Uterus (tissue), 4 donors: ENCODE results near the gene ZNF346. TPM values are rescaled to one million over a fixed set of nuclear protein-coding genes. Genes with fewer than 3 reads are reported as not detected.

Experiments used
- DNase-seq, 2 donors: peaks; one replicate each; pipeline ENCODE4 v3.0.0-alpha.2; 2019 to 2020
- H3K27ac ChIP-seq, 2 donors: fragments of 200-600 bp; sonication (generic); 1 replicate in 1 of 2; 2 replicates in 1 of 2; pipeline ENCODE4 v1.5.1; 2016 to 2018
- H3K27me3 ChIP-seq, 2 donors: fragments of 200-600 bp; sonication (generic); one replicate each; pipeline ENCODE4 v1.5.1; 2018 to 2019; ENCODE audit warnings: control low read depth in 1 of 2
- H3K36me3 ChIP-seq, 2 donors: fragments of 200-600 bp; sonication (generic); one replicate each; pipeline ENCODE4 v1.5.1; 2019; ENCODE audit warnings: control low read depth in 1 of 2
- H3K4me1 ChIP-seq, 2 donors: fragments of 200-600 bp; sonication (generic); one replicate each; pipeline ENCODE4 v1.5.1; 2018 to 2019; ENCODE audit warnings: control low read depth in 1 of 2
- H3K4me3 ChIP-seq, 2 donors: fragments of 200-600 bp; sonication (generic); 1 replicate in 1 of 2; 2 replicates in 1 of 2; pipeline ENCODE4 v1.5.1; 2018 to 2019; ENCODE audit warnings: mild to moderate bottlenecking in 1 of 2
- H3K9me3 ChIP-seq, 2 donors: fragments of 200-600 bp; sonication (generic); one replicate each; pipeline ENCODE4 v1.5.1; 2019; ENCODE audit warnings: control low read depth in 1 of 2
- POLR2A ChIP-seq, 2 donors: fragments of 450-650 bp; IDR thresholded peaks; one replicate each; pipeline ENCODE4 v1.6.1; 2016; ENCODE audit warnings: antibody characterized with exemption in 2 of 2, mild to moderate bottlenecking in 1 of 2, moderate library complexity in 1 of 2
- intact Hi-C: fragments of 100-400 bp; cut with DNase I; formaldehyde crosslinking; loops from one replicate; pipeline ENCODE4 v1.15.1; 2023; ENCODE audit warnings: low total_unique reads
- total RNA-seq, 4 donors: library from RNA; depleted of rRNA in 3 of 4; stranded (reverse); fragments of >200 nt in 3 of 4; gene quantifications; one replicate each; pipeline versions ENCODE4 v1.1.0 to v1.2.4, GENCODE V29; 2014 to 2023
- TF ChIP-seq, protein P1 (sequence below), 4 experiments: fragments of 200-600 bp in 2 of 4; fragments of 450-650 bp in 2 of 4; sonication (generic) in 2 of 4; IDR thresholded peaks; one replicate each; pipeline ENCODE4 v1.5.1; 2016 to 2019; ENCODE audit warnings: antibody characterized with exemption in 4 of 4, mild to moderate bottlenecking in 2 of 4, moderate library complexity in 1 of 4
- donor health status: DM: yes; HTN: yes; CAD: no.

The ZNF346 gene
- total RNA-seq, 4 donors from 2014 or later = 10.5 to 38.5 (median 29.2) TPM

DNA sequence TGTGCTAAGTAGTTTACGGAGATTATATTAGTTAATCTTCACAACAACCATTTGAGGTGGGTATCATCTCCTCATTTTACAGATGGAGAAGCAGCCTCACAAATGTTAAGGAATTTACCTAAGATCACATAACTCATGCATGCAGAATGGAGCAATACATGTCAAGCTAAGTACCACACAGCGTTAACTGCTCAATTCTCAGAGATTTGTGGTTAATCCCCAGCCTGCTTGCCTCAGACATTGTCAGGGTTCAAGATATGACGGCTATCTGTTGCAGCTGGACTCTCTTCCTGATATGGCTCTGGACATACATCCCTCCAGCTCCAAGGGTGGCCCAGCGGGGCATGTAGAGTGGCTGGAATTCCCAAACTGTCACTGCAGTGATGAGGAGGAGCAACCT is 7.3 kb upstream of the ZNF346 start:
- Histone ChIP-seq H3K4me1 (no peaks in the 10 kb centered on the region), H3K36me3 (no peaks in the 10 kb centered on the region), H3K27ac (no peak overlapping the region), H3K9me3 (no peaks in the 10 kb centered on the region), H3K27me3 (no peaks in the 10 kb centered on the region), H3K4me3 (no peak overlapping the region)
- DNase-seq = no peak
- TF ChIP-seq POLR2A (IDR thresholded peaks at IDR 0.05) = no peak
- TF ChIP-seq, protein P1, sequence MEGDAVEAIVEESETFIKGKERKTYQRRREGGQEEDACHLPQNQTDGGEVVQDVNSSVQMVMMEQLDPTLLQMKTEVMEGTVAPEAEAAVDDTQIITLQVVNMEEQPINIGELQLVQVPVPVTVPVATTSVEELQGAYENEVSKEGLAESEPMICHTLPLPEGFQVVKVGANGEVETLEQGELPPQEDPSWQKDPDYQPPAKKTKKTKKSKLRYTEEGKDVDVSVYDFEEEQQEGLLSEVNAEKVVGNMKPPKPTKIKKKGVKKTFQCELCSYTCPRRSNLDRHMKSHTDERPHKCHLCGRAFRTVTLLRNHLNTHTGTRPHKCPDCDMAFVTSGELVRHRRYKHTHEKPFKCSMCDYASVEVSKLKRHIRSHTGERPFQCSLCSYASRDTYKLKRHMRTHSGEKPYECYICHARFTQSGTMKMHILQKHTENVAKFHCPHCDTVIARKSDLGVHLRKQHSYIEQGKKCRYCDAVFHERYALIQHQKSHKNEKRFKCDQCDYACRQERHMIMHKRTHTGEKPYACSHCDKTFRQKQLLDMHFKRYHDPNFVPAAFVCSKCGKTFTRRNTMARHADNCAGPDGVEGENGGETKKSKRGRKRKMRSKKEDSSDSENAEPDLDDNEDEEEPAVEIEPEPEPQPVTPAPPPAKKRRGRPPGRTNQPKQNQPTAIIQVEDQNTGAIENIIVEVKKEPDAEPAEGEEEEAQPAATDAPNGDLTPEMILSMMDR (IDR thresholded peaks at IDR 0.05) = no peak
- intact Hi-C loops = no loop called here

DNA sequence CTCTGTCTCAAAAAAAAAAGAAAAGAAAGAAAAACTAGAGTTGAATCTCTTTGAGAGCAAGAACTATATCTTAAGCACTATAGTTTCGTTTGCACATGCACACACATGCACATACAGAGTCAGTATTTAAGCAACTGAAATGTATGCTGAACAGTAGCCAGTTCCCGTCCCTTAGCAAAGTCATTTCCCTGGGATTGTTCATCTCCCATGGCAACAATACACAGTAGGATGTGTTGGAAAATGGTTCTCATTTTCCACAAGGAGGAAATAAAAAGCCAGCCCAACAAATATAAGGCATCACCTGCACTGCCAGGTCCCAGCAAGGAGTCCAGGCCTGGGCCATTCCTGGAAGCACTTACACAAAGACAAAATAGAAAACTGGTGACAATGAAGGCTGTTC is 4.2 kb upstream of the ZNF346 start:
- no peak for DNase-seq
- intact Hi-C loops = no loop called here
- H3K36me3 ChIP-seq = no peaks in the 10 kb centered on the region

DNA sequence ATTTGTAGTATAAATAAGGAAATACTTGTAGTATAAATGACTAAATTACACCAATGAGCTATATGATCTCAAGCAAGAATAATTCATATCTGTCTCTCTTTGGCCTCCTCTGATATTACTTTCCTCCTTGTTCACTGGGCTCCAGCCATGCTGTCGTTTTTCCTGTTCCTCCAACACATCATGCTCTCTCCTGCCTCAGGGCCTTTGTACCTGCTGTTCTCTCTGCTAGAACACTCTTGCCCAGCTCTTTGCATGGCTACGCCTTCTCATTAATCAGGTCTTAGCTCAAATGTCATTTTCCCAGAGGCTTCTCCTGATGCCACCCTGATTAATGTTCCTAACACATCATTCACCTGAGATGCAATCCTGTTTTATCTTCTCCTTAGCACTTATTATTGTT is 2.5 kb upstream of the ZNF346 start:
- no peak for DNase-seq
- Histone ChIP-seq H3K36me3 (no peaks in the 10 kb centered on the region), H3K27me3 (no peaks in the 10 kb centered on the region), H3K27ac (no peak overlapping the region), H3K9me3 (no peaks in the 10 kb centered on the region), H3K4me3 (no peak overlapping the region), H3K4me1 (peaks cover 0 to 4% of the 10 kb centered on the region in 2 donors)
- no peak for TF ChIP-seq POLR2A (IDR thresholded peaks at IDR 0.05)
- TF ChIP-seq, protein P1 (IDR thresholded peaks at IDR 0.05) = no peak
- intact Hi-C loops = no loop called here

More for the DNA sequence above, 4.2 kb upstream of the ZNF346 start:
- H3K27ac ChIP-seq = no peak overlapping the region
- TF ChIP-seq, protein P1 (IDR thresholded peaks at IDR 0.05) = no peak
- TF ChIP-seq POLR2A (IDR thresholded peaks at IDR 0.05) = no peak
- no peak overlapping the region for H3K4me3 ChIP-seq
- no peaks in the 10 kb centered on the region for H3K27me3 ChIP-seq
- H3K9me3 ChIP-seq = no peaks in the 10 kb centered on the region
- peaks cover 0 to 4% of the 10 kb centered on the region in 2 donors for H3K4me1 ChIP-seq

DNA sequence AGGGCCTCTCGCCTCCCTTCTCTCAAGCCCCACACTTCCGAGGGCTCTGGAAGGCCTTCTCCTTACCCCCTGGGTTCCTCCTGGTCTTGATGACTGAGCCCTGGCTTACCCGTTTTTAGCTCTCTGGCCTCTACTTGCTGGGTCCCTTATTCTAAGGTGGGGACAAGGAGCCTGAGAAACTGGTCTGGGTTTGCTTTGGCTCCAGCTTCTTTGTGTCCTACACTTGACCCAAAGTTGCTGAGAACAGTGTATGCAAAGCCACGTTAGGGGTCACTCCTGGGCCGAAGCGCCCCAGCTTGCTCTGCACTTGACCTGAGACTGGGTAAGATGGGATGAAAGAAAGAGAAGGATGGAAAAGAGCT is 788 bp downstream of the ZNF346 start:
- Histone ChIP-seq H3K27ac (peak overlapping the region; percentile 85 to 89), H3K9me3 (no peaks in the 10 kb centered on the region), H3K27me3 (no peaks in the 10 kb centered on the region), H3K4me1 (peaks cover 0 to 4% of the 10 kb centered on the region in 2 donors), H3K36me3 (no peaks in the 10 kb centered on the region), H3K4me3 (peak overlapping the region; percentile 59 to 72)
- intact Hi-C loops = no loop called here
- no peak for DNase-seq
- no peak for TF ChIP-seq POLR2A (IDR thresholded peaks at IDR 0.05)
- TF ChIP-seq, protein P1 (IDR thresholded peaks at IDR 0.05) = no peak

DNA sequence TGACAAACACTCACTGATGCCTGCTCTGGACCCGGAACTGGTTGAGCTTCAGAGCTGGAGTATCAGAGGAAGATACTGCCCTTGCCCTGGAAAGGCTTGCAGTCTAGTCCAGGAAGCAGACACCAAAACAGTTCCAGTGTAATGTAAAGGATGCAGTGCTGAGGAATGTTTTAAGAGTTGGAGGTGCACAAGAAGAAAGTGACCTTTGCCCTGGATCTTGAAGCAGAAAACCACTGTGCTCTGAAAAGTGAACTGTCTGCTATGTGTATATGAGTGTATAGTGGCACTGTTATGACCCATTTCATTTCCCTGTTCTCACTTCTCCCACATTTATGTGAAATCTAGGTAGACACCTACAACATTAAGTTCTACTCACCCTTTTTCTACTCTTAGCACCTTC is 2.1 kb downstream of the ZNF346 start:
- no peak for TF ChIP-seq POLR2A (IDR thresholded peaks at IDR 0.05)
- TF ChIP-seq, protein P1 (IDR thresholded peaks at IDR 0.05) = no peak
- Histone ChIP-seq H3K4me3 (no peak overlapping the region), H3K36me3 (no peaks in the 10 kb centered on the region), H3K27ac (no peak overlapping the region), H3K9me3 (no peaks in the 10 kb centered on the region), H3K4me1 (peaks cover 0 to 4% of the 10 kb centered on the region in 2 donors), H3K27me3 (no peaks in the 10 kb centered on the region)
- intact Hi-C loops = no loop called here
- DNase-seq = no peak
